ENCODE results near the gene EYS.
"Not testable (repeated sequence)": the region's sequence is repeated elsewhere in the genome, so short reads cannot be mapped to it uniquely, and the experiment has no call there.

Gene EYS

GRCh38 chr6:65569505-65569904 lies 137.5 kb downstream of the EYS start:
- ATAC-seq, result no peak
- TF ChIP-seq BACH2 (CRISPR knock-in tag; IDR thresholded peaks at IDR 0.05; ENCODE audit: borderline replicate concordance), result no peak
- no peak for TF ChIP-seq OSR1 (CRISPR knock-in tag; IDR thresholded peaks at IDR 0.05)
- no peak for TF ChIP-seq PPARA (CRISPR knock-in tag; IDR thresholded peaks at IDR 0.05; ENCODE audit: borderline replicate concordance)
- no peak for TF ChIP-seq SNAI2 (CRISPR knock-in tag; IDR thresholded peaks at IDR 0.05)
- TF ChIP-seq TOX (CRISPR knock-in tag; IDR thresholded peaks at IDR 0.05; ENCODE audit: borderline replicate concordance), result no peak
- no peak for TF ChIP-seq ZNF8 (CRISPR knock-in tag; IDR thresholded peaks at IDR 0.05)
- no peak for TF ChIP-seq CREB5 (CRISPR knock-in tag; IDR thresholded peaks at IDR 0.05; ENCODE audit: low read depth)

- not testable (repeated sequence) for ATAC-seq
Measured at GRCh38 chr6:65569056-65569455, 138.0 kb downstream of the EYS start.

- no peak for TF ChIP-seq ZNF565 (CRISPR knock-in tag; conservative IDR thresholded peaks at IDR 0.05; ENCODE audit: low read depth)
- TF ChIP-seq RARB (CRISPR knock-in tag; IDR thresholded peaks at IDR 0.05), result no peak
- TF ChIP-seq ZNF70 (CRISPR knock-in tag; IDR thresholded peaks at IDR 0.05), result no peak
- no peak for TF ChIP-seq ZFP30 (CRISPR knock-in tag; IDR thresholded peaks at IDR 0.05)
- TF ChIP-seq TOX (CRISPR knock-in tag; IDR thresholded peaks at IDR 0.05; ENCODE audit: borderline replicate concordance), result no peak
- TF ChIP-seq ARNTL (CRISPR knock-in tag; IDR thresholded peaks at IDR 0.05; ENCODE audit: borderline replicate concordance, low read depth), result no peak
- TF ChIP-seq PPARA (CRISPR knock-in tag; IDR thresholded peaks at IDR 0.05; ENCODE audit: borderline replicate concordance), result no peak
- TF ChIP-seq BACH2 (CRISPR knock-in tag; IDR thresholded peaks at IDR 0.05; ENCODE audit: borderline replicate concordance), result no peak
- no peak for TF ChIP-seq TSHZ2 (CRISPR knock-in tag; IDR thresholded peaks at IDR 0.05)
- TF ChIP-seq ZFP3 (CRISPR knock-in tag; IDR thresholded peaks at IDR 0.05), result no peak
- no peak for TF ChIP-seq PATZ1 (CRISPR knock-in tag; IDR thresholded peaks at IDR 0.05; ENCODE audit: borderline replicate concordance)
- TF ChIP-seq ISL1 (CRISPR knock-in tag; IDR thresholded peaks at IDR 0.05), result no peak
- no peak for TF ChIP-seq CREB5 (CRISPR knock-in tag; IDR thresholded peaks at IDR 0.05; ENCODE audit: low read depth)
- no peak for TF ChIP-seq POU6F1 (CRISPR knock-in tag; IDR thresholded peaks at IDR 0.05; ENCODE audit: borderline replicate concordance, low read depth)
- no peak for TF ChIP-seq ZC3H10 (CRISPR knock-in tag; IDR thresholded peaks at IDR 0.05)
- ATAC-seq, result no peak
Measured at GRCh38 chr6:65566117-65566516, 140.9 kb downstream of the EYS start.

GRCh38 chr6:65558071-65558470 lies 149.0 kb downstream of the EYS start:
- TF ChIP-seq ISL1 (CRISPR knock-in tag; IDR thresholded peaks at IDR 0.05), result no peak
- ATAC-seq, result no peak

GRCh38 chr6:65557224-65557623 lies 149.8 kb downstream of the EYS start:
- no peak for TF ChIP-seq ZNF8 (CRISPR knock-in tag; IDR thresholded peaks at IDR 0.05)
- no peak for TF ChIP-seq RARB (CRISPR knock-in tag; IDR thresholded peaks at IDR 0.05)
- TF ChIP-seq ZNF70 (CRISPR knock-in tag; IDR thresholded peaks at IDR 0.05), result no peak
- no peak for TF ChIP-seq OSR1 (CRISPR knock-in tag; IDR thresholded peaks at IDR 0.05)
- TF ChIP-seq POU6F1 (CRISPR knock-in tag; IDR thresholded peaks at IDR 0.05; ENCODE audit: borderline replicate concordance, low read depth), result no peak
- TF ChIP-seq GLIS3 (CRISPR knock-in tag; IDR thresholded peaks at IDR 0.05), result no peak
- TF ChIP-seq BACH2 (CRISPR knock-in tag; IDR thresholded peaks at IDR 0.05; ENCODE audit: borderline replicate concordance), result no peak
- TF ChIP-seq ISL1 (CRISPR knock-in tag; IDR thresholded peaks at IDR 0.05), result no peak
- TF ChIP-seq ZFP3 (CRISPR knock-in tag; IDR thresholded peaks at IDR 0.05), result no peak
- no peak for TF ChIP-seq CSDC2 (CRISPR knock-in tag; IDR thresholded peaks at IDR 0.05)
- TF ChIP-seq ZC3H10 (CRISPR knock-in tag; IDR thresholded peaks at IDR 0.05), result no peak
- ATAC-seq, result no peak

All from SK-N-SH treated with all-trans-retinoic acid at 6 μM for 48 hours (cell line).